Astrocyte of the cerebellum (primary cell): ENCODE measurements around the gene KLRB1.
A peak's percentile ranks its signal among the peaks of the same experiment; 100 is the strongest.

Experiments
- DNase-seq: peaks from one replicate; pipeline ENCODE4 v3.0.0-alpha.2; 2011; ENCODE audit warnings: low read depth
- H3K4me3 ChIP-seq: 2 replicates; pipeline ENCODE4 v1.5.1; 2011; ENCODE audit warnings: mild to moderate bottlenecking, low read depth, low read length, moderate library complexity
- in situ Hi-C: cut with HindIII; loops from 2 replicates; pipeline ENCODE4 v1.10.0; 2017; ENCODE audit warnings: low sequenced_read_pairs
- TF ChIP-seq, protein P1 (sequence below): IDR thresholded peaks from 2 replicates; pipeline ENCODE4 v1.5.1; 2012; ENCODE audit warnings: low read length, low read depth, moderate library complexity, mild to moderate bottlenecking; ENCODE audit errors: missing control alignments

KLRB1 gene

DNA sequence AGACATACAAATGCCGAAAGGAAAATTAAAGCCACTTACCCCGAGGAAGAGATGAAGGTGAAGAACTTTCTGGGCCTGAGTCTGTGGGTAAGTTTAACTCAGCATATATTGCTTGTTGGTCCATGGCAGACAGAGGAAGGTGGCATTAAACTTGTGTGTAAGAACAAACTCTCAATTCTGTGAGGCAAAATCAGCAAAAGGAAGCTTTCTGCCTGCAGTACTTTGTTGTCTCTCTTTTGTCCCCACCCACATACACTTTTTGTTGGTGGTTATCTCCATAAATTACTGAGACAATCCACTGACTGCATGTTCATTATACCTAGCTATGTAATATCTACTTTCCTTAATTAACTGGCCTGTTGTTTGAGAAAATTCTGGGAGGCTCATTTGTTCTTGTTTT is at the start of gene KLRB1:
KLRB1 (minus strand) TSS at position 201 of the 400 bp plus-strand sequence; CDS start at position 124, 77 bp downstream.
- TF ChIP-seq, protein P1, sequence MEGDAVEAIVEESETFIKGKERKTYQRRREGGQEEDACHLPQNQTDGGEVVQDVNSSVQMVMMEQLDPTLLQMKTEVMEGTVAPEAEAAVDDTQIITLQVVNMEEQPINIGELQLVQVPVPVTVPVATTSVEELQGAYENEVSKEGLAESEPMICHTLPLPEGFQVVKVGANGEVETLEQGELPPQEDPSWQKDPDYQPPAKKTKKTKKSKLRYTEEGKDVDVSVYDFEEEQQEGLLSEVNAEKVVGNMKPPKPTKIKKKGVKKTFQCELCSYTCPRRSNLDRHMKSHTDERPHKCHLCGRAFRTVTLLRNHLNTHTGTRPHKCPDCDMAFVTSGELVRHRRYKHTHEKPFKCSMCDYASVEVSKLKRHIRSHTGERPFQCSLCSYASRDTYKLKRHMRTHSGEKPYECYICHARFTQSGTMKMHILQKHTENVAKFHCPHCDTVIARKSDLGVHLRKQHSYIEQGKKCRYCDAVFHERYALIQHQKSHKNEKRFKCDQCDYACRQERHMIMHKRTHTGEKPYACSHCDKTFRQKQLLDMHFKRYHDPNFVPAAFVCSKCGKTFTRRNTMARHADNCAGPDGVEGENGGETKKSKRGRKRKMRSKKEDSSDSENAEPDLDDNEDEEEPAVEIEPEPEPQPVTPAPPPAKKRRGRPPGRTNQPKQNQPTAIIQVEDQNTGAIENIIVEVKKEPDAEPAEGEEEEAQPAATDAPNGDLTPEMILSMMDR, result no peak
- in situ Hi-C loops, result loop anchor here (25.0 kb wide), 1 partner anchor 270 kb away; no protein-coding TSS in a partner anchor
- DNase-seq, result no peak
- H3K4me3 ChIP-seq, result no peak within 1 kb of the TSS

DNA sequence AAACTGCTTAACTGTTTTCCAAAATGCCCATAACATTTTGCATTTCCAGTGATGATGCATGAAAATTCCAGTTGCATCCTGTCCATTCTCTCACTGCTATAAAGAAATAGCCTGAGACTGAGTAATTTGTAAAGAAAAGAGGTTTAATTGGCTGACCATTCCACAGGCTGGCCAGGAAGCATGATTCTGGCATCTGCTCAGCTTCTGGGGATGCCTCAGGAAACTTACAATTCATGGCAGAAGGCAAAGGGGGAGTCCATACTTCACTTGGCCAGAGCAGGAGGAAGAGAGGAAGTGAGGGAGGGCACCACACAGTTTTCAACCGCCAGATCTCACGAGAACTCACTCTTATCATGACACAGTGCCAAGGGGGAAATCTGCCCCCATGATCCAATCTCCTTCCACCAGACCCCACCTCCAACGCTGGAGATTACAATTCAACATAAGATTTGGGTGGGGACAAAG is 43.6 kb upstream of the KLRB1 start:
- in situ Hi-C loops, result no loop called here

DNA sequence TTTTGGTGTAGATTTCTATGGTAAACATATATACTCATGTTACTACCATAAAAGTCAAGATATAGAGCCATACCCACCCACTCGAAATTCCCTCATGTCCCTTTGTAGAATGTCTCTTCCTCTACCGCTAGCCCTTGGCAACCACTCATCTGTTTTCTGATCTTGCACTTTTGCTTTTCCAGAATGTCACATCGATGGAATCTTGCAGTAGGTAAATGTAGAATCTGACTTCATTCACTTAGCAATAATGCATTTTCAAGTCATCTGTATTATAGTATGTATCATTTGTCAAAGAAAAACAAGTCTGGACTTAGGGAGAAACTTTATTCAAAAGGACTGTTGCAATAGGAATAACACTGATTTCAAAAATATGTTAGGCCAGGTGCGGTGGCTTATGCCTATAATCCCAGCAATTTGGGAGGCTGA is 42.4 kb upstream of the KLRB1 start:
- in situ Hi-C loops, result no loop called here
- TF ChIP-seq, protein P1, result no peak
- no peak for DNase-seq
- H3K4me3 ChIP-seq, result peak overlapping the region; percentile 13

More for the DNA sequence above, 43.6 kb upstream of the KLRB1 start:
- TF ChIP-seq, protein P1, result no peak
- DNase-seq, result peak; percentile 38
- no peak overlapping the region for H3K4me3 ChIP-seq

DNA sequence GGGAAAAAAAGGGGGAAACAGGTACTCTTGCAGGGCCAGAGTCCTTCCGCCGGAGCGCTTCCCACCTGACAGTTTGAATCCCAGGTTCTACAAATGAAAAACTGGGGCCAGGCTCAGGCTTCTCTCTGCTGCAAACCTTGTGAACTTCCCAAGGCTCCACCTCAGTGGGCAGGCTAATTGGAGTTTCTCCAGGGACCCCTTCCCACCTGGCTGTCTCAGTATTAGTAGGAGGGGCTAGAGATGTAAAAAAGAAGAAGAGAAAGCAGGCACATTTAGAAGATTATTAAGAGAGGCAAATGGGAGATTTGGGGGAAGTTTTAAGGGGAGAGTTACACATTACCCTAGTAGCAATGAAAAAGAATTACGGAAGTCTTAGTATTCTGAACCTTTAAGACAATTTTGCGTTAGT is 41.8 kb upstream of the KLRB1 start:
- peak overlapping the region; percentile 67 for H3K4me3 ChIP-seq
- DNase-seq, result no peak
- in situ Hi-C loops, result no loop called here
- TF ChIP-seq, protein P1, result no peak

DNA sequence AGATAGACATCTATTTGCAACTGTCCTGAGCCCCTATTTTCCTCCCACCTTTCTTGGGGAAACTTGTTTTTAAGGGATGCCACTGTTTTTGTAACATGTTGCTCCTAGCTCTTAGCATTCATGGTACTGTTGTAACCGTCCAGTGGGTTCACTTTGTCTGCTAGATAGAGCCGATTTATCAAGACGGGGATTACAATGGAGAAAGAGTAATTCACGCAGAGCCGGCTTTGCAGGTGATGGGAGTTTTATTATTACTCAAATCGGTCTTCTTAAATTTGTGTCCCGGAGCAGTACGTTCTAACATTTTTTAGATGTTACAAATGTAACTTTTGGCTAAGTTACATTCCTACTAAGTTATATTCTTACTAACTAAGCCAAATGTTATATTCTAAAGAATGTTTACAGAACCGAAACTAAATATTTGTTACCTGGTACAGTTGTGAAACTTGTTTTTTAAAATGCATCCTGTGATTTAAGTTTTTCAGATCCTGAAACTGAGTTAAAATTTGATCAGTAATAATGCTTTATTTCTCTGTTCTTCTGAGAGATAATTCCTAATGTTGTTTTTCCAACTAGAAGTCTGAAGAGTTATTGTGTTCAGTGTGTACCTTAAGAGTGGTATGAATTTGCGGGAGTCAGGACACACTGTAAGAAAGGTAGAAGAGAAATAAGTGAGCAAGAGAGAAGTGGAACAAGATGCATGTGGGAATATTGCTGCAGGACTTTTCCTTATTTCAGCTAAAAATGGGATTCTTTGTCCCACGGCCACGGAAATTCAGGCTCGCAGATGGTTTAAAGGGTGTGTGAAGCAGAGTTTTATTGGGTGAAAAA is 41.2 kb upstream of the KLRB1 start:
- TF ChIP-seq, protein P1, result no peak
- in situ Hi-C loops, result no loop called here
- H3K4me3 ChIP-seq, result peak overlapping the region; percentile 67
- no peak for DNase-seq

DNA sequence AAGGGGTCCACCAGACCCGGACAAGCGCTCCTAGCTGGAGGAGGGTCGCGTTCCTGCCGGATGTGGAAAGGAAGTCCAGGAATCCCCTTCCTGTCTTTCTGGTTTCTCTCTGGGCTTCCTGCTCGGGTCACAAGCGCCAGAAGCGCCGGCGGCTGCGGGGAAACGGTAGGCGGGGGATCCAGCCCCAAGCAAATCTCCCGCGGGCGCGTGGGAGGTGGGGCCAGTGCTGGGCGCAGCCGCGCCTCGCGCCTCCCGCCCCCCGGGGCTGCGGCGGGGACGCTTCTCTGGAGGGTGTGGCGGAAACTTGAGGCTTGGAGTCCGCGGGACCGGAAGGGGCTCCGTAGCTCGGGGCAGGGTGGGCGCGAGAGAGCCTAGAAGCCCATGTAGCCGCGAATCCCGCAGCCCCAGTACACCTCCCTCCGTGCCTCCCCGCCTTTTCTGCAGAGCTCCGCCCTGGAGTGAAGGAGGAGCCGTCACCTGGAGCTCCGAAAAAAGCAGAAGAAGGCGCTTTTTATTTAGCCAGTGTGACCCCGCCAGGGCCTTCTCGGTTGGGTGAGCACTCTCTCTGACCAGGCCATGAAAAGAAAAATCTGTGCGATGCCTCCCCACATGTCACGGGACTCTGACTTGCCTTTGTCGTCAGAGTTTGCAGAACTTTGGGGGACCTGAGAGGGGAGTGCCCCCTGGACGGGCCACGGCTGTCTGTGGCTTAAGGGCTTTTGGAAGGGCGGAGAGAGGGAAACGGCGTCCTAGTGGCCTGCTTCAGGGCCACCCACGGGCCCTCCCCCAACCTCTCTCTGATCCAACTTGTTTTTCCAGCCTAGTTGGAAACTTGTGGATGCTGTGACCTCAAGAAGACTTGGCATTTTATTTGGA is 40.3 kb upstream of the KLRB1 start:
- in situ Hi-C loops, result no loop called here
- no peak for DNase-seq
- TF ChIP-seq, protein P1, result no peak
- peak overlapping the region; percentile 67 for H3K4me3 ChIP-seq
